HEK293 (cell line): ENCODE measurements around the gene CABCOCO1.
A peak's percentile ranks its signal among the peaks of the same experiment; 100 is the strongest.

Source experiments
- CTCF ChIA-PET: fragments of 350-600 bp; formaldehyde crosslinking; extraction: SDS; loops from one replicate; lab custom pipeline; 2021; ENCODE audit warnings: antibody characterized with exemption; lab: Yijun Ruan, JAX
- POLR2A ChIA-PET: fragments of 300-600 bp; formaldehyde crosslinking; extraction: SDS; loops from one replicate; lab custom pipeline; 2020; ENCODE audit warnings: antibody characterized with exemption, inconsistent platforms; lab: Yijun Ruan, JAX
- H3K27ac ChIP-seq: fragments of 200-500 bp; sonication (Bioruptor generic); 2 replicates; pipeline ENCODE4 v1.5.1; 2014; ENCODE audit warnings: low read depth, low read length, control low read depth, inconsistent platforms; ENCODE audit errors: extremely low read depth
- H3K36me3 ChIP-seq, 2 experiments: fragments of 200-500 bp in 1 of 2; sonication (Bioruptor generic) in 1 of 2; 1 replicate in 1 of 2; 2 replicates in 1 of 2; pipeline ENCODE4 v1.5.1; 2014 to 2017; ENCODE audit warnings: inconsistent platforms in 2 of 2, low read length in 2 of 2; ENCODE audit not compliant: control insufficient read depth in 2 of 2, insufficient read depth in 1 of 2
- H3K4me1 ChIP-seq: fragments of 200-500 bp; sonication (Bioruptor generic); 2 replicates; pipeline ENCODE4 v1.5.1; 2014; ENCODE audit warnings: mild to moderate bottlenecking, low read length, inconsistent platforms; ENCODE audit not compliant: control insufficient read depth, insufficient read depth
- H3K4me3 ChIP-seq: 2 replicates; pipeline ENCODE4 v1.5.1; 2011; ENCODE audit warnings: low read depth, mild to moderate bottlenecking, control low read depth, low read length, moderate library complexity
- H3K9me3 ChIP-seq: fragments of 200-500 bp; sonication (Bioruptor generic); 2 replicates; pipeline ENCODE4 v1.5.1; 2014; ENCODE audit warnings: low read depth, low read length, inconsistent platforms; ENCODE audit not compliant: control insufficient read depth, insufficient read depth
- ATF2 ChIP-seq: fragments of 450-650 bp; formaldehyde crosslinking; IDR thresholded peaks from 2 replicates; pipeline ENCODE4 v1.5.1; 2016; ENCODE audit warnings: missing biosample characterization, missing genetic modification characterization, low read depth
- BCL11B ChIP-seq: fragments of 450-650 bp; formaldehyde crosslinking; IDR thresholded peaks from 2 replicates; pipeline ENCODE4 v1.5.1; 2016; ENCODE audit warnings: low read depth, missing biosample characterization, missing genetic modification characterization
- GFI1B ChIP-seq: fragments of 450-650 bp; formaldehyde crosslinking; IDR thresholded peaks from 2 replicates; pipeline ENCODE4 v1.5.1; 2016; ENCODE audit warnings: missing biosample characterization, missing genetic modification characterization
- INSM2 ChIP-seq: fragments of 450-650 bp; formaldehyde crosslinking; IDR thresholded peaks from 2 replicates; pipeline ENCODE4 v1.5.1; 2016; ENCODE audit warnings: missing biosample characterization, missing genetic modification characterization
- OVOL3 ChIP-seq: fragments of 450-650 bp; formaldehyde crosslinking; IDR thresholded peaks from 2 replicates; pipeline ENCODE4 v1.5.1; 2016; ENCODE audit warnings: missing biosample characterization, missing genetic modification characterization
- PRDM4 ChIP-seq: fragments of 450-650 bp; formaldehyde crosslinking; IDR thresholded peaks from 2 replicates; pipeline ENCODE4 v1.5.1; 2017; ENCODE audit warnings: missing biosample characterization, missing genetic modification characterization
- RBAK ChIP-seq: fragments of 450-650 bp; formaldehyde crosslinking; IDR thresholded peaks from 2 replicates; pipeline ENCODE4 v1.5.1; 2016; ENCODE audit warnings: missing biosample characterization, missing genetic modification characterization
- REPIN1 ChIP-seq: fragments of 450-650 bp; formaldehyde crosslinking; IDR thresholded peaks from 2 replicates; pipeline ENCODE4 v1.5.1; 2017; ENCODE audit warnings: missing biosample characterization, missing genetic modification characterization, low read depth
- SCRT2 ChIP-seq: fragments of 450-650 bp; formaldehyde crosslinking; IDR thresholded peaks from 2 replicates; pipeline ENCODE4 v1.5.1; 2016; ENCODE audit warnings: missing biosample characterization, missing genetic modification characterization
- YY1 ChIP-seq: fragments of 450-650 bp; formaldehyde crosslinking; IDR thresholded peaks from 2 replicates; pipeline ENCODE4 v1.5.1; 2018; ENCODE audit warnings: missing biosample characterization, missing genetic modification characterization
- ZBTB17 ChIP-seq: fragments of 450-650 bp; formaldehyde crosslinking; IDR thresholded peaks from 2 replicates; pipeline ENCODE4 v1.5.1; 2016; ENCODE audit warnings: missing biosample characterization, missing genetic modification characterization
- ZEB2 ChIP-seq: fragments of 450-650 bp; formaldehyde crosslinking; IDR thresholded peaks from 2 replicates; pipeline ENCODE4 v1.5.1; 2016; ENCODE audit warnings: missing biosample characterization, missing genetic modification characterization
- ZFP37 ChIP-seq: fragments of 450-650 bp; formaldehyde crosslinking; IDR thresholded peaks from 2 replicates; pipeline ENCODE4 v1.5.1; 2016; ENCODE audit warnings: missing biosample characterization, missing genetic modification characterization
- ZNF202 ChIP-seq: fragments of 450-650 bp; formaldehyde crosslinking; IDR thresholded peaks from 2 replicates; pipeline ENCODE4 v1.5.1; 2016; ENCODE audit warnings: missing biosample characterization, missing genetic modification characterization, borderline replicate concordance
- ZNF248 ChIP-seq: fragments of 450-650 bp; formaldehyde crosslinking; IDR thresholded peaks from 2 replicates; pipeline ENCODE4 v1.5.1; 2017; ENCODE audit warnings: missing biosample characterization, missing genetic modification characterization
- ZNF266 ChIP-seq: fragments of 450-650 bp; formaldehyde crosslinking; IDR thresholded peaks from 2 replicates; pipeline ENCODE4 v1.5.1; 2016; ENCODE audit warnings: missing biosample characterization, missing genetic modification characterization, low read depth
- ZNF530 ChIP-seq: fragments of 450-650 bp; formaldehyde crosslinking; IDR thresholded peaks from 2 replicates; pipeline ENCODE4 v1.5.1; 2016; ENCODE audit warnings: low read depth, missing biosample characterization, missing genetic modification characterization
- ZNF558 ChIP-seq: fragments of 450-650 bp; formaldehyde crosslinking; IDR thresholded peaks from 2 replicates; pipeline ENCODE4 v1.5.1; 2016; ENCODE audit warnings: missing biosample characterization, missing genetic modification characterization
- ZNF560 ChIP-seq: fragments of 450-650 bp; formaldehyde crosslinking; IDR thresholded peaks from 2 replicates; pipeline ENCODE4 v1.5.1; 2017; ENCODE audit warnings: missing biosample characterization, missing genetic modification characterization, borderline replicate concordance
- ZNF571 ChIP-seq: fragments of 450-650 bp; formaldehyde crosslinking; IDR thresholded peaks from 2 replicates; pipeline ENCODE4 v1.5.0; 2017; ENCODE audit warnings: missing biosample characterization, missing genetic modification characterization
- ZNF629 ChIP-seq: fragments of 450-650 bp; formaldehyde crosslinking; IDR thresholded peaks from 2 replicates; pipeline ENCODE4 v1.5.1; 2017; ENCODE audit warnings: missing biosample characterization, missing genetic modification characterization
- ZNF654 ChIP-seq: fragments of 450-650 bp; formaldehyde crosslinking; IDR thresholded peaks from 2 replicates; pipeline ENCODE4 v1.5.1; 2016; ENCODE audit warnings: low read depth, missing biosample characterization, missing genetic modification characterization
- ZSCAN16 ChIP-seq: fragments of 450-650 bp; formaldehyde crosslinking; IDR thresholded peaks from 2 replicates; pipeline ENCODE4 v1.5.1; 2016; ENCODE audit warnings: missing biosample characterization, missing genetic modification characterization

CABCOCO1 gene

GRCh38 chr10:61632057-61632670 is 30.6 kb upstream of the CABCOCO1 start (continued):
- TF ChIP-seq PRDM4 (tag by site-specific recombination): no peak
- TF ChIP-seq SCRT2 (tag by site-specific recombination): no peak
- TF ChIP-seq ZFP37 (tag by site-specific recombination): peak; percentile 76; the same call in 1 of the 2 replicates
- TF ChIP-seq ZNF560: peak; percentile 85
- TF ChIP-seq ZNF654 (tag by site-specific recombination): peak; percentile 54
- TF ChIP-seq OVOL3 (tag by site-specific recombination): peak; percentile 64; the same call in 1 of the 2 replicates
- no peak for TF ChIP-seq BCL11B (tag by site-specific recombination)
- TF ChIP-seq ZNF266 (tag by site-specific recombination): peak; percentile 93
- 0 out of 2 replicates have a peak, but pooled peaks have one; percentile 24 for TF ChIP-seq ZEB2
- TF ChIP-seq, all 188 proteins: peak for 41

GRCh38 chr10:61633665-61634064 is 29.1 kb upstream of the CABCOCO1 start:
- Histone ChIP-seq H3K4me1 (no peaks in the 10 kb centered on the region), H3K4me3 (no peak overlapping the region), H3K9me3 (no peaks in the 10 kb centered on the region), H3K27ac (no peak overlapping the region), H3K36me3 (no peaks in the 10 kb centered on the region)
- no peak for TF ChIP-seq ZNF202
- TF ChIP-seq ZNF530 (tag by site-specific recombination): no peak
- TF ChIP-seq ZBTB17: 0 out of 2 replicates have a peak, but pooled peaks have one; percentile 18
- peak; percentile 74; the same call in 1 of the 2 replicates for TF ChIP-seq INSM2
- peak; percentile 52; the same call in 1 of the 2 replicates for TF ChIP-seq ZEB2
- TF ChIP-seq ZNF629 (tag by site-specific recombination): peak; percentile 60; the same call in 1 of the 2 replicates
- peak; percentile 70; the same call in 1 of the 2 replicates for TF ChIP-seq GFI1B (tag by site-specific recombination)
- ChIA-PET POLR2A (no interaction called here), CTCF (interaction anchor here (1.3 kb wide), 1 partner anchor 12 kb away, joined by 3 read pairs; no protein-coding TSS in a partner anchor)

- TF ChIP-seq ZNF571 (tag by site-specific recombination) (no peak), ZNF248 (no peak), RBAK (tag by site-specific recombination) (no peak), ZNF558 (tag by site-specific recombination) (peak; percentile 73; the same call in 1 of the 2 replicates), ZSCAN16 (tag by site-specific recombination) (no peak), YY1 (tag by site-specific recombination) (no peak), ATF2 (tag by site-specific recombination) (no peak), REPIN1 (tag by site-specific recombination) (no peak)
- ChIA-PET POLR2A (no interaction called here), CTCF (no interaction called here)
- H3K27ac ChIP-seq: no peak overlapping the region
- no peaks in the 10 kb centered on the region for H3K4me1 ChIP-seq
- no peaks in the 10 kb centered on the region for H3K36me3 ChIP-seq
- H3K9me3 ChIP-seq: no peaks in the 10 kb centered on the region
- no peak overlapping the region for H3K4me3 ChIP-seq
These were observed 28.0 kb upstream of the CABCOCO1 start for GRCh38 chr10:61634746-61635145.
